IMR-90 (cell line): ENCODE measurements around the gene TMED6. TPM values are rescaled to one million over a fixed set of nuclear protein-coding genes. Genes with fewer than 3 reads are reported as not detected.
A peak's percentile ranks its signal among the peaks of the same experiment; 100 is the strongest.

Experiments
- ATAC-seq: fragments of 200-7000 bp; cut with Tn5 transposase; 2 replicates; pipeline ENCODE4 v1.9.1; 2020; ENCODE audit warnings: low read depth, mild to moderate bottlenecking, moderate library complexity
- BruUV-seq: library from RNA; stranded (reverse); fragments of 400-500 nt; replicated peaks from 2 replicates; lab custom pipeline; 2021; lab: Mats Ljungman, UMichigan
- CTCF ChIA-PET: fragments of 300-600 bp; formaldehyde crosslinking; extraction: SDS; loops from one replicate; lab custom pipeline; 2021; ENCODE audit warnings: antibody characterized with exemption; lab: Yijun Ruan, JAX
- POLR2A ChIA-PET: fragments of 300-600 bp; sonication (Branson Sonifier 250); formaldehyde crosslinking; loops from one replicate; lab custom pipeline; 2022; ENCODE audit warnings: antibody characterized with exemption; ENCODE audit not compliant: unreplicated experiment; lab: Charles Lee
- DNase-seq: peaks from one replicate; pipeline ENCODE4 v3.0.0; 2013
- H2AFZ ChIP-seq: replicated peaks from 2 replicates; pipeline ENCODE3; 2013; ENCODE audit warnings: low read length, mild to moderate bottlenecking; ENCODE audit not compliant: poor library complexity
- H2AK5ac ChIP-seq: 2 replicates; pipeline ENCODE4 v1.6.1; 2013; ENCODE audit warnings: low read depth, low read length, inconsistent platforms
- H2AK9ac ChIP-seq: replicated peaks from 2 replicates; pipeline ENCODE3; 2013; ENCODE audit warnings: mild to moderate bottlenecking, low read depth, low read length, moderate library complexity; ENCODE audit not compliant: poor library complexity
- H2BK120ac ChIP-seq: 2 replicates; pipeline ENCODE4 v1.6.1; 2013; ENCODE audit warnings: low read depth, low read length, inconsistent platforms
- H2BK15ac ChIP-seq: 3 replicates; pipeline ENCODE4 v1.6.1; 2013; ENCODE audit warnings: low read depth, low read length, inconsistent platforms
- H2BK20ac ChIP-seq: 2 replicates; pipeline ENCODE4 v1.6.1; 2013; ENCODE audit warnings: low read depth, mild to moderate bottlenecking, inconsistent platforms, low read length, moderate library complexity
- H2BK5ac ChIP-seq: 2 replicates; pipeline ENCODE4 v1.6.1; 2013; ENCODE audit warnings: mild to moderate bottlenecking, low read depth, low read length, inconsistent platforms; ENCODE audit not compliant: poor library complexity, severe bottlenecking
- H3K14ac ChIP-seq: replicated peaks from 2 replicates; pipeline ENCODE4 v1.6.1; 2013; ENCODE audit warnings: low read depth, low read length, inconsistent platforms
- H3K18ac ChIP-seq: 2 replicates; pipeline ENCODE4 v1.6.1; 2013; ENCODE audit warnings: low read depth, low read length, control low read depth
- H3K23ac ChIP-seq: 2 replicates; pipeline ENCODE4 v1.6.1; 2013; ENCODE audit warnings: low read depth, low read length, inconsistent platforms
- H3K27ac ChIP-seq: 2 replicates; pipeline ENCODE4 v1.5.1; 2013; ENCODE audit warnings: mild to moderate bottlenecking, control low read depth, low read length; ENCODE audit not compliant: insufficient read depth
- H3K27me3 ChIP-seq: 2 replicates; pipeline ENCODE4 v1.6.1; 2013; ENCODE audit warnings: low read length; ENCODE audit not compliant: control insufficient read depth, insufficient read depth
- H3K36me3 ChIP-seq: 2 replicates; pipeline ENCODE4 v1.6.1; 2013; ENCODE audit warnings: low read length, mixed read lengths; ENCODE audit not compliant: control insufficient read depth, insufficient read depth
- H3K4ac ChIP-seq: 2 replicates; pipeline ENCODE4 v1.6.1; 2013; ENCODE audit warnings: low read depth, low read length, inconsistent platforms
- H3K4me1 ChIP-seq: 2 replicates; pipeline ENCODE4 v1.6.1; 2013; ENCODE audit warnings: low read length, mixed read lengths; ENCODE audit not compliant: control insufficient read depth, insufficient read depth
- H3K4me2 ChIP-seq: 2 replicates; pipeline ENCODE4 v1.6.1; 2013; ENCODE audit warnings: low read depth, mild to moderate bottlenecking, control low read depth, low read length, moderate library complexity
- H3K4me3 ChIP-seq: 2 replicates; pipeline ENCODE4 v1.5.1; 2013; ENCODE audit warnings: low read depth, mild to moderate bottlenecking, control low read depth, low read length, moderate library complexity; ENCODE audit not compliant: insufficient read depth
- H3K56ac ChIP-seq: 2 replicates; pipeline ENCODE4 v1.6.1; 2013; ENCODE audit warnings: low read length, inconsistent platforms; ENCODE audit not compliant: insufficient read depth; ENCODE audit errors: extremely low read depth
- H3K79me1 ChIP-seq, 2 experiments: 2 replicates each; pipeline ENCODE4 v1.6.1; 2013; ENCODE audit warnings: low read length in 2 of 2, inconsistent platforms in 1 of 2, low read depth in 1 of 2
- H3K9ac ChIP-seq: 2 replicates; pipeline ENCODE4 v1.6.1; 2013; ENCODE audit warnings: low read depth, low read length, control low read depth
- H3K9me1 ChIP-seq: 2 replicates; pipeline ENCODE4 v1.6.1; 2013; ENCODE audit warnings: low read length, inconsistent platforms; ENCODE audit not compliant: insufficient read depth
- H3K9me3 ChIP-seq: 2 replicates; pipeline ENCODE4 v1.6.1; 2013; ENCODE audit warnings: low read length; ENCODE audit not compliant: control insufficient read depth, insufficient read depth
- H4K20me1 ChIP-seq: 2 replicates; pipeline ENCODE4 v1.6.1; 2013; ENCODE audit warnings: low read length, inconsistent platforms; ENCODE audit not compliant: insufficient read depth
- H4K5ac ChIP-seq: 2 replicates; pipeline ENCODE4 v1.6.1; 2013; ENCODE audit warnings: mild to moderate bottlenecking, low read depth, low read length, control low read depth
- H4K8ac ChIP-seq, 2 experiments: 2 replicates each; pipeline ENCODE4 v1.6.1; 2013; ENCODE audit warnings: low read depth in 2 of 2, low read length in 2 of 2, control low read depth in 1 of 2, inconsistent platforms in 1 of 2
- H4K91ac ChIP-seq: 2 replicates; pipeline ENCODE4 v1.6.1; 2013; ENCODE audit warnings: low read depth, low read length, inconsistent platforms; ENCODE audit not compliant: insufficient read depth
- ELK1 ChIP-seq: fragments of 150-350 bp; IDR thresholded peaks from 2 replicates; pipeline ENCODE4 v1.6.1; 2016; ENCODE audit warnings: low read depth, mild to moderate bottlenecking, low read length, moderate library complexity, borderline replicate concordance
- MXI1 ChIP-seq: IDR thresholded peaks from 2 replicates; pipeline ENCODE4 v1.6.1; 2012; ENCODE audit warnings: low read depth, mild to moderate bottlenecking, low read length, moderate library complexity, borderline replicate concordance
- NFE2L2 ChIP-seq: fragments of 150-350 bp; IDR thresholded peaks from 2 replicates; pipeline ENCODE4 v1.6.1; 2016; ENCODE audit warnings: low read depth, mild to moderate bottlenecking, low read length
- RAD21 ChIP-seq: IDR thresholded peaks from 2 replicates; pipeline ENCODE4 v1.6.1; 2012; ENCODE audit warnings: low read length, improper control_type of control experiment
- WGBS, 2 experiments: methylation state at CpG; one replicate each; pipeline versions ENCODE4 v1.1.5 to v1.1.7; 2013; ENCODE audit warnings: missing lambda C conversion rate in 2 of 2; ENCODE audit not compliant: insufficient read length in 1 of 2; ENCODE audit errors: extremely low coverage in 2 of 2; 5-methylcytosine and 5-hydroxymethylcytosine counted together
- dilution Hi-C: fragments of 300-500 bp; cut with HindIII; formaldehyde crosslinking; loops from one replicate; pipeline ENCODE4 v1.14.3; 2018; ENCODE audit warnings: low sequenced_read_pairs; ENCODE audit not compliant: unreplicated experiment
- in situ Hi-C: fragments of 300-500 bp; cut with MboI; formaldehyde crosslinking; loops from 3 replicates; pipeline ENCODE4 v1.14.3; 2019; ENCODE audit warnings: low sequenced_read_pairs, inconsistent platforms, mixed read lengths
- intact Hi-C: fragments of 100-400 bp; cut with micrococcal nuclease; formaldehyde crosslinking; loops from 2 replicates; pipeline ENCODE4 v1.10.0; 2022
- polyA plus RNA-seq, 3 experiments: library from polyadenylated mRNA; depleted of rRNA; stranded (reverse); fragments of >200 nt; gene quantifications; 2 replicates each; pipeline ENCODE4 v1.2.3, GENCODE V29; 2012; ENCODE audit warnings: low replicate concordance in 1 of 3
- total RNA-seq: library from RNA; depleted of rRNA; stranded (reverse); fragments of >200 nt; gene quantifications from 2 replicates; pipeline ENCODE4 v1.2.3, GENCODE V29; 2012

Gene TMED6
- total and polyA plus RNA-seq, 2 of the 4 experiments (the other 2 are of a cell fraction), result 0.10 TPM; not detected in 1

DNA sequence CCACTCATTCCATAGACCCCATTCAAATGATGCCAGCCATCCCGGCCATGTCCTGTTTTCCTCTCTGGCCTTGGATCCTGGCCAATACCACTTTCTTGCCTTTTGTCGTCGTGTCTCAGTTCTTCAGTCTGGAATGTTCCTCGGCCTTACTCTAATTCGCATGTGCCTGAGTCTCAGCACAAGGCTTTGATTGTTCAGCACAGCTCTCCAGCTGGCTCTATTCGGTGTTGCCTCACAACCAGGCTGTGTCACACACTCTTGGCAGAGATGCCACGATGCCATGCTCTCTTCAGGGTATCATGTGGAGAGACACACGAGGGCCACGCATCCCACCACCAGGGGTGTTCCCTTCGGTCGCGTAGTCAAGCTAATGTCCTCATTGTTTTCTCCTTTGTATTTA, 42.3 kb downstream of the TMED6 start:
- ChIA-PET CTCF (no interaction called here), POLR2A (no interaction called here)
- Histone ChIP-seq H3K27me3 (no peaks in the 10 kb centered on the region), H4K91ac (no peak overlapping the region), H3K56ac (no peak overlapping the region), H3K79me1 (peaks cover 8 to 28% of the 10 kb centered on the region in 2 experiments), H4K5ac (no peak overlapping the region), H2AK9ac (peak overlapping the region; percentile 9), H2AFZ (no peak overlapping the region), H3K18ac (no peak overlapping the region), H2BK5ac (no peak overlapping the region), H2AK5ac (no peak overlapping the region; the same call in 1 of the 2 replicates), H3K36me3 (peaks cover 8% of the 10 kb centered on the region; the same call in 1 of the 2 replicates), H3K23ac (no peak overlapping the region), H3K14ac (no peak overlapping the region), H3K9me3 (no peaks in the 10 kb centered on the region), H3K9me1 (peaks cover 6% of the 10 kb centered on the region; the same call in 1 of the 2 replicates), H4K20me1 (peaks cover 18% of the 10 kb centered on the region), H3K9ac (no peak overlapping the region), H2BK15ac (no peak overlapping the region), H4K8ac (no peak overlapping the region), H3K4me3 (no peak overlapping the region), H3K4me2 (no peak overlapping the region), H3K4ac (no peak overlapping the region), H3K4me1 (peaks cover 4% of the 10 kb centered on the region), H3K27ac (no peak overlapping the region), H2BK20ac (no peak overlapping the region), H2BK120ac (no peak overlapping the region)
- DNase-seq, result no peak
- intact Hi-C loops (no loop called here), in situ Hi-C loops (no loop called here), dilution Hi-C loops (no loop called here)
- 65% methylated on average over 7 of the region's 12 CpGs; no CpG with 5 or more reads in 1 of the 2 experiments for WGBS, 2 experiments
- TF ChIP-seq ELK1, result no peak
- TF ChIP-seq MXI1, result no peak
- TF ChIP-seq RAD21, result no peak
- no peak for TF ChIP-seq NFE2L2
- BruUV-seq, result no TSS peak
- no peak for ATAC-seq
